GM21825 (cell line): ENCODE measurements around the gene SPHK2.
A peak's percentile ranks its signal among the peaks of the same experiment; 100 is the strongest.

Source experiments
- ATAC-seq: cut with Tn5 transposase; IDR thresholded peaks from one replicate; pipeline ENCODE4 v1.9.1; 2021; ENCODE audit warnings: mild to moderate bottlenecking, moderate library complexity; ENCODE audit not compliant: unreplicated experiment

The SPHK2 gene

GRCh38 chr19:48635966-48636858, 16.9 kb downstream of the SPHK2 start:
- no peak for ATAC-seq

- ATAC-seq = no peak
Observed at GRCh38 chr19:48636859-48637448, 17.6 kb downstream of the SPHK2 start, which contains the start of gene DBP. DBP (minus strand) TSS chr19:48637379; CDS start chr19:48636994, 385 bp downstream.

GRCh38 chr19:48637449-48637947, 18.2 kb downstream of the SPHK2 start:
- ATAC-seq = peak; percentile 59

- peak; percentile 5 for ATAC-seq
Observed at GRCh38 chr19:48637948-48638830, 18.9 kb downstream of the SPHK2 start.

- ATAC-seq = no peak
Observed at GRCh38 chr19:48638831-48639381, 19.6 kb downstream of the SPHK2 start.

- ATAC-seq = no peak
Observed at GRCh38 chr19:48639483-48640375, 20.4 kb downstream of the SPHK2 start.

- ATAC-seq = no peak
Observed at GRCh38 chr19:48641850-48642249, 22.5 kb downstream of the SPHK2 start.

GRCh38 chr19:48642862-48643261, 23.6 kb downstream of the SPHK2 start:
- ATAC-seq = no peak

- ATAC-seq = no peak
Observed at GRCh38 chr19:48644355-48644754, 25.0 kb downstream of the SPHK2 start.

GRCh38 chr19:48644839-48645619, 25.7 kb downstream of the SPHK2 start:
- no peak for ATAC-seq

- ATAC-seq = no peak
Observed at GRCh38 chr19:48645620-48646000, 26.3 kb downstream of the SPHK2 start.

GRCh38 chr19:48646001-48646721, 26.9 kb downstream of the SPHK2 start, which contains the start of gene CA11:
CA11 (minus strand) TSS chr19:48646187; CDS start chr19:48645632, 555 bp downstream.
- peak; percentile 77 for ATAC-seq

- ATAC-seq = no peak
Observed at GRCh38 chr19:48646722-48647216, 27.5 kb downstream of the SPHK2 start.

GRCh38 chr19:48648134-48648533, 28.8 kb downstream of the SPHK2 start:
- ATAC-seq = no peak

- no peak for ATAC-seq
Observed at GRCh38 chr19:48650974-48651682, 31.8 kb downstream of the SPHK2 start.

- no peak for ATAC-seq
Observed at GRCh38 chr19:48651683-48652048, 32.4 kb downstream of the SPHK2 start.

GRCh38 chr19:48654299-48655059, 35.2 kb downstream of the SPHK2 start:
- no peak for ATAC-seq
